ENCODE data around the gene LYPLA2. TPM values are rescaled to one million over a fixed set of nuclear protein-coding genes. Genes with fewer than 3 reads are reported as not detected.

LYPLA2 gene
- total and polyA plus RNA-seq, 2 donors (not counting 3 experiments of a cell fraction or from before 2014, with no cell fraction given) = 110 to 137 TPM

- TF ChIP-seq GATA2 (IDR thresholded peaks at IDR 0.05; ENCODE audit: insufficient read depth, insufficient read length, low read depth, low read length) (no peak), POLR2AphosphoS5 (IDR thresholded peaks at IDR 0.05; ENCODE audit: insufficient read depth, low read depth, low read length) (no peak), CTCF (IDR thresholded peaks at IDR 0.05; ENCODE audit: extremely low read depth in 1 of 2, insufficient read depth in 1 of 2, low read depth in 1 of 2, low read length in 2 of 2) (no peak), MAX (IDR thresholded peaks at IDR 0.05; ENCODE audit: insufficient read depth, insufficient read length) (no peak), MYC (IDR thresholded peaks at IDR 0.05; ENCODE audit: low read depth, low read length) (no peak), EZH2 (IDR thresholded peaks at IDR 0.05; ENCODE audit: borderline replicate concordance, low read depth, low read length, severe bottlenecking) (no peak)
- DNase-seq (ENCODE audit: low read depth, low spot score) = no peak
- intact Hi-C loops (cut with micrococcal nuclease) = no loop called here
- Histone ChIP-seq H3K9me3 (replicated peaks; ENCODE audit: control insufficient read depth, insufficient read depth, low read length) (no peaks in the 10 kb centered on the region), H3K9ac (replicated peaks; ENCODE audit: extremely low read depth, insufficient read depth, low read length) (no peak overlapping the region), H4K20me1 (replicated peaks; ENCODE audit: control insufficient read depth, extremely low read depth, insufficient read depth, low read length) (no peaks in the 10 kb centered on the region), H3K4me1 (ENCODE audit: control insufficient read depth, extremely low read depth, insufficient read depth, low read length) (peaks cover 22% of the 10 kb centered on the region), H3K9me1 (replicated peaks; ENCODE audit: control insufficient read depth, extremely low read depth, insufficient read depth, low read length) (no peaks in the 10 kb centered on the region), H3K36me3 (ENCODE audit: control insufficient read depth in 2 of 2, extremely low read depth in 1 of 2, insufficient read depth in 2 of 2, low read length in 2 of 2) (peaks cover 0 to 37% of the 10 kb centered on the region in 2 experiments), H3K27ac (ENCODE audit: insufficient read depth, low read depth, low read length) (no peak overlapping the region), H3K4me3 (replicated peaks in 1 of 3; ENCODE audit: insufficient read depth in 1 of 3, low read depth in 1 of 3, low read length in 3 of 3) (no peak overlapping the region), H3K79me2 (ENCODE audit: control insufficient read depth, insufficient read depth, low read length) (peaks cover 24% of the 10 kb centered on the region), H3K27me3 (ENCODE audit: control insufficient read depth in 2 of 2, insufficient read depth in 2 of 2, low read length in 2 of 2) (no peaks in the 10 kb centered on the region), H2AFZ (ENCODE audit: low read depth, low read length) (no peak overlapping the region), H3K4me2 (ENCODE audit: insufficient read depth, low read length) (no peak overlapping the region)
- BruUV-seq (replicated peaks) = no TSS peak
- FAIRE-seq = no peak
- dilution Hi-C loops (cut with MboI; ENCODE audit: extremely low pct_ligation_motif_present, low sequenced_read_pairs) = no loop called here
- ChIA-PET POLR2A (no interaction called here), CTCF (interaction anchor here (1.7 kb wide), 1 partner anchor 22 kb away, joined by 5 read pairs; no protein-coding TSS in a partner anchor)
Observed at GRCh38 chr1:23793018-23793781, 2.3 kb downstream of the LYPLA2 start.
